GM18526 (cell line): ENCODE results near the gene COL23A1.

ENCODE experiments used
- POLR2A ChIP-seq: IDR thresholded peaks from 3 replicates; pipeline ENCODE4 v1.6.1; 2011; ENCODE audit not compliant: insufficient read length; ENCODE audit errors: extremely low read depth

The COL23A1 gene

GRCh38 chr5:178516504-178517235 is 73.5 kb downstream of the COL23A1 start:
- no peak for TF ChIP-seq POLR2A

GRCh38 chr5:178515776-178516503 is 74.3 kb downstream of the COL23A1 start:
- TF ChIP-seq POLR2A, result no peak

- TF ChIP-seq POLR2A, result no peak
These were observed 75.3 kb downstream of the COL23A1 start for GRCh38 chr5:178514851-178515418.

GRCh38 chr5:178511172-178511571 is 79.0 kb downstream of the COL23A1 start:
- no peak for TF ChIP-seq POLR2A

- no peak for TF ChIP-seq POLR2A
These were observed 80.6 kb downstream of the COL23A1 start for GRCh38 chr5:178509491-178510057.

- no peak for TF ChIP-seq POLR2A
These were observed 82.9 kb downstream of the COL23A1 start for GRCh38 chr5:178507151-178507932.

GRCh38 chr5:178505639-178506407 is 84.4 kb downstream of the COL23A1 start:
- TF ChIP-seq POLR2A, result no peak

- TF ChIP-seq POLR2A, result no peak
These were observed 85.7 kb downstream of the COL23A1 start for GRCh38 chr5:178504340-178504960.

GRCh38 chr5:178502401-178503100 is 87.6 kb downstream of the COL23A1 start:
- TF ChIP-seq POLR2A, result no peak

GRCh38 chr5:178499352-178499751 is 90.8 kb downstream of the COL23A1 start:
- no peak for TF ChIP-seq POLR2A

GRCh38 chr5:178496642-178497041 is 93.6 kb downstream of the COL23A1 start:
- no peak for TF ChIP-seq POLR2A

GRCh38 chr5:178496214-178496613 is 94.0 kb downstream of the COL23A1 start:
- no peak for TF ChIP-seq POLR2A

GRCh38 chr5:178495706-178496105 is 94.5 kb downstream of the COL23A1 start:
- no peak for TF ChIP-seq POLR2A
